Body of pancreas (tissue), 4 donors: Measurements from ENCODE around the gene LDLR.
"Not testable (repeated sequence)": the region's sequence is repeated elsewhere in the genome, so short reads cannot be mapped to it uniquely, and the experiment has no call there.

Experiments used
- POLR2A ChIP-seq, 3 donors: fragments of 450-650 bp; IDR thresholded peaks; one replicate each; pipeline ENCODE4 v1.6.1; 2016; ENCODE audit warnings: antibody characterized with exemption in 3 of 3, mild to moderate bottlenecking in 2 of 3
- TF ChIP-seq, protein P1 (sequence below), 7 experiments: fragments of 450-650 bp in 4 of 7; fragments of 200-600 bp in 3 of 7; sonication (generic) in 3 of 7; IDR thresholded peaks; one replicate each; pipeline ENCODE4 v1.5.1; 2016 to 2019; ENCODE audit warnings: antibody characterized with exemption in 7 of 7

GRCh38 chr19:11124157-11124556 is 34.9 kb downstream of the LDLR start:
- TF ChIP-seq, protein P1, sequence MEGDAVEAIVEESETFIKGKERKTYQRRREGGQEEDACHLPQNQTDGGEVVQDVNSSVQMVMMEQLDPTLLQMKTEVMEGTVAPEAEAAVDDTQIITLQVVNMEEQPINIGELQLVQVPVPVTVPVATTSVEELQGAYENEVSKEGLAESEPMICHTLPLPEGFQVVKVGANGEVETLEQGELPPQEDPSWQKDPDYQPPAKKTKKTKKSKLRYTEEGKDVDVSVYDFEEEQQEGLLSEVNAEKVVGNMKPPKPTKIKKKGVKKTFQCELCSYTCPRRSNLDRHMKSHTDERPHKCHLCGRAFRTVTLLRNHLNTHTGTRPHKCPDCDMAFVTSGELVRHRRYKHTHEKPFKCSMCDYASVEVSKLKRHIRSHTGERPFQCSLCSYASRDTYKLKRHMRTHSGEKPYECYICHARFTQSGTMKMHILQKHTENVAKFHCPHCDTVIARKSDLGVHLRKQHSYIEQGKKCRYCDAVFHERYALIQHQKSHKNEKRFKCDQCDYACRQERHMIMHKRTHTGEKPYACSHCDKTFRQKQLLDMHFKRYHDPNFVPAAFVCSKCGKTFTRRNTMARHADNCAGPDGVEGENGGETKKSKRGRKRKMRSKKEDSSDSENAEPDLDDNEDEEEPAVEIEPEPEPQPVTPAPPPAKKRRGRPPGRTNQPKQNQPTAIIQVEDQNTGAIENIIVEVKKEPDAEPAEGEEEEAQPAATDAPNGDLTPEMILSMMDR (IDR thresholded peaks at IDR 0.05): not testable (repeated sequence)
- TF ChIP-seq POLR2A (IDR thresholded peaks at IDR 0.05): not testable (repeated sequence)
